AG04450 (cell line): Measurements from ENCODE around the gene SP1. TPM values are rescaled to one million over a fixed set of nuclear protein-coding genes. Genes with fewer than 3 reads are reported as not detected.
"Not testable (repeated sequence)": the region's sequence is repeated elsewhere in the genome, so short reads cannot be mapped to it uniquely, and the experiment has no call there.

Source experiments
- CTCF ChIA-PET: fragments of 300-600, 350-600 bp; formaldehyde crosslinking; extraction: SDS; loops from one replicate; lab custom pipeline; 2022; ENCODE audit warnings: antibody characterized with exemption, inconsistent platforms; lab: Charles Lee
- POLR2A ChIA-PET: fragments of 350-600 bp; formaldehyde crosslinking; extraction: SDS; loops from one replicate; lab custom pipeline; 2021; ENCODE audit warnings: antibody characterized with exemption, inconsistent platforms; lab: Yijun Ruan, JAX
- DNase-seq: peaks from one replicate; pipeline ENCODE4 v3.0.0-alpha.2; 2011; ENCODE audit warnings: low read depth, low spot score
- H3K27ac ChIP-seq: one replicate; pipeline ENCODE4 v1.5.1; 2012; ENCODE audit warnings: low read depth, low read length, control low read depth
- H3K27me3 ChIP-seq: one replicate; pipeline ENCODE4 v1.6.0; 2012; ENCODE audit warnings: low read length; ENCODE audit not compliant: control insufficient read depth, insufficient read depth
- H3K4me3 ChIP-seq: 2 replicates; pipeline ENCODE4 v1.5.1; 2011; ENCODE audit warnings: mild to moderate bottlenecking, low read depth, low read length, control low read depth
- H3K9me3 ChIP-seq: 2 replicates; pipeline ENCODE4 v1.5.1; 2012; ENCODE audit warnings: low read length; ENCODE audit not compliant: control insufficient read depth, insufficient read depth
- polyA plus RNA-seq: library from polyadenylated mRNA; depleted of rRNA; stranded (reverse); fragments of >200 nt; gene quantifications from 2 replicates; pipeline ENCODE4 v1.2.3, GENCODE V29; 2011
- TF ChIP-seq, protein P1 (sequence below): IDR thresholded peaks from 2 replicates; pipeline ENCODE4 v1.5.1; 2011; ENCODE audit warnings: low read depth, low read length, control low read depth, inconsistent platforms

The SP1 gene
- polyA plus RNA-seq, 1 experiment: 45.9 TPM

GRCh38 chr12:53389702-53390101, 9.7 kb downstream of the SP1 start:
- ChIA-PET POLR2A (no interaction called here), CTCF (interaction anchor here (2.7 to 3.9 kb wide), 2 partner anchors 31 to 37 kb away, joined by 12 to 15 read pairs; no protein-coding TSS in a partner anchor)
- no peaks in the 10 kb centered on the region for H3K9me3 ChIP-seq
- H3K27ac ChIP-seq: no peak overlapping the region
- TF ChIP-seq, protein P1, sequence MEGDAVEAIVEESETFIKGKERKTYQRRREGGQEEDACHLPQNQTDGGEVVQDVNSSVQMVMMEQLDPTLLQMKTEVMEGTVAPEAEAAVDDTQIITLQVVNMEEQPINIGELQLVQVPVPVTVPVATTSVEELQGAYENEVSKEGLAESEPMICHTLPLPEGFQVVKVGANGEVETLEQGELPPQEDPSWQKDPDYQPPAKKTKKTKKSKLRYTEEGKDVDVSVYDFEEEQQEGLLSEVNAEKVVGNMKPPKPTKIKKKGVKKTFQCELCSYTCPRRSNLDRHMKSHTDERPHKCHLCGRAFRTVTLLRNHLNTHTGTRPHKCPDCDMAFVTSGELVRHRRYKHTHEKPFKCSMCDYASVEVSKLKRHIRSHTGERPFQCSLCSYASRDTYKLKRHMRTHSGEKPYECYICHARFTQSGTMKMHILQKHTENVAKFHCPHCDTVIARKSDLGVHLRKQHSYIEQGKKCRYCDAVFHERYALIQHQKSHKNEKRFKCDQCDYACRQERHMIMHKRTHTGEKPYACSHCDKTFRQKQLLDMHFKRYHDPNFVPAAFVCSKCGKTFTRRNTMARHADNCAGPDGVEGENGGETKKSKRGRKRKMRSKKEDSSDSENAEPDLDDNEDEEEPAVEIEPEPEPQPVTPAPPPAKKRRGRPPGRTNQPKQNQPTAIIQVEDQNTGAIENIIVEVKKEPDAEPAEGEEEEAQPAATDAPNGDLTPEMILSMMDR: no peak
- DNase-seq: no peak
- H3K27me3 ChIP-seq: no peaks in the 10 kb centered on the region
- no peak overlapping the region for H3K4me3 ChIP-seq

- no peaks in the 10 kb centered on the region for H3K27me3 ChIP-seq
- CTCF ChIA-PET: no interaction called here
- DNase-seq: no peak
- no peaks in the 10 kb centered on the region for H3K9me3 ChIP-seq
- TF ChIP-seq, protein P1: no peak
- H3K27ac ChIP-seq: no peak overlapping the region
- H3K4me3 ChIP-seq: no peak overlapping the region
- POLR2A ChIA-PET: no interaction called here
Measured at GRCh38 chr12:53391724-53392123, 11.7 kb downstream of the SP1 start.

GRCh38 chr12:53399896-53400295, 19.9 kb downstream of the SP1 start:
- TF ChIP-seq, protein P1: no peak
- Histone ChIP-seq H3K27ac (no peak overlapping the region), H3K9me3 (no peaks in the 10 kb centered on the region), H3K4me3 (no peak overlapping the region), H3K27me3 (no peaks in the 10 kb centered on the region)
- CTCF ChIA-PET: interaction anchor here (1.7 kb wide), 1 partner anchor 21 kb away, joined by 5 read pairs; no protein-coding TSS in a partner anchor
- DNase-seq: no peak
- POLR2A ChIA-PET: interaction anchor here (1.0 kb wide), 1 partner anchor 21 kb away, joined by 3 read pairs; no protein-coding TSS in a partner anchor

DNA sequence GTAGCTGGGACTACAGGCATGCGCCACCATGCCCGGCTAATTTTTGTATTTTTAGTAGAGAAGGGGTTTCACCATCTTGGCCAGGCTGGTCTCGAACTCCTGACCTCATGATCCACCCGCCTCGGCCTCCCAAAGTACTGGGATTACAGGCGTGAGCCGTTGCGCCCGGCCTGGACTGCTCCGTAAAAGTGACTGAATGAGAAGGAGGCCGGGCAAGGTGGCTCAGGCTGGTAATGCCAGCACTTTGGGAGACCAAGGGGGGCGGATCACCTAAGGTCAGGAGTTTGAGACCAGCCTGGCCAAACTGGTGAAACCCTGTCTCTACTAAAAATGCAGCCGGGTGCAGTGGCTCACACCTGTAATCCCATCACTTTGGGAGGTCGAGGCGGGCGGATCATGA, 22.4 kb downstream of the SP1 start:
- H3K27me3 ChIP-seq, H3K4me3 ChIP-seq, H3K9me3 ChIP-seq, POLR2A ChIA-PET, DNase-seq, H3K27ac ChIP-seq: not testable (repeated sequence)
- CTCF ChIA-PET: interaction anchor here (1.2 kb wide), 1 partner anchor 19 kb away, joined by 6 read pairs; no protein-coding TSS in a partner anchor

DNA sequence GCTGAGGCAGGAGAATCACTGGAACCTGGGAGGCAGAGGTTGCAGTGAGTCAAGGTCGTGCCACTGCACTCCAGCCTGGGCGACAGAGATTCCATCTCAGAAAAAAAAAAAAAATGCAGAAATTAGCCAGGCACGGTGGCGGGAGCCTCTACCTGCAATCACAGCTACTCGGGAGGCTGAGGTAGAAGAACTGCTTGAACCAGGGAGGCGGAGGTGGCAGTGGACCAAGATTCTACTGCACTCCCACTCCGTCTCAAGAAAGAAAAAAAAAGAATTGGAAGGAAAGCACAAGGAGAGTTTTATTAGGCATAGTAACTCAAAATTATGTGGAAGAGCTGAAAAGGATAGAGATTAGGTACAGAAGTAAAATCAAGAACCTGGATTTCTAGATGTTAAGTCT, 22.9 kb downstream of the SP1 start:
- POLR2A ChIA-PET: interaction anchor here (0.6 to 1.2 kb wide), 3 partner anchors 10 to 71 kb away, joined by 3 to 6 read pairs (median 4); no protein-coding TSS in a partner anchor
- TF ChIP-seq, protein P1: no peak
- no peak for DNase-seq
- Histone ChIP-seq H3K27ac (no peak overlapping the region), H3K4me3 (no peak overlapping the region), H3K27me3 (no peaks in the 10 kb centered on the region), H3K9me3 (no peaks in the 10 kb centered on the region)
- CTCF ChIA-PET: interaction anchor here (2.5 kb wide), 1 partner anchor 51 kb away, joined by 12 read pairs; no protein-coding TSS in a partner anchor
